Upper lobe of left lung (tissue), 6 donors: ENCODE measurements around the gene TMEM235. TPM values are rescaled to one million over a fixed set of nuclear protein-coding genes. Genes with fewer than 3 reads are reported as not detected.

Source experiments
- ATAC-seq, 2 donors: fragments of 200-7000 bp; cut with Tn5 transposase; one replicate each; pipeline ENCODE4 v1.9.1; 2022; ENCODE audit warnings: mild to moderate bottlenecking in 2 of 2, moderate library complexity in 2 of 2; ENCODE audit not compliant: low FRiP score in 2 of 2
- DNase-seq, 2 donors: peaks; one replicate each; pipeline ENCODE4 v3.0.0-alpha.2; 2019 to 2020
- H3K27ac ChIP-seq, 4 donors: fragments of 200-600 bp; sonication (generic); one replicate each; pipeline ENCODE4 v1.5.1; 2016 to 2019
- H3K27me3 ChIP-seq, 4 donors: fragments of 200-600 bp; sonication (generic); one replicate each; pipeline ENCODE4 v1.5.1; 2017 to 2019
- H3K36me3 ChIP-seq, 4 donors: fragments of 200-600 bp; sonication (generic); one replicate each; pipeline ENCODE4 v1.5.1; 2016 to 2019
- H3K4me1 ChIP-seq, 4 donors: fragments of 200-600 bp; sonication (generic); one replicate each; pipeline ENCODE4 v1.5.1; 2018 to 2019
- H3K4me3 ChIP-seq, 4 donors: fragments of 200-600 bp; sonication (generic); one replicate each; pipeline ENCODE4 v1.5.1; 2017 to 2019; ENCODE audit warnings: mild to moderate bottlenecking in 2 of 4, moderate library complexity in 1 of 4
- H3K9me3 ChIP-seq, 4 donors: fragments of 200-600 bp; sonication (generic); one replicate each; pipeline ENCODE4 v1.5.1; 2018 to 2019
- EP300 ChIP-seq, 4 donors: sonication (generic); formaldehyde crosslinking; IDR thresholded peaks; one replicate each; pipeline ENCODE4 v1.5.1; 2017; ENCODE audit warnings: antibody characterized with exemption in 4 of 4, control low read depth in 2 of 4
- POLR2A ChIP-seq, 4 donors: fragments of 450-650 bp; IDR thresholded peaks; one replicate each; pipeline ENCODE4 v1.5.1; 2016 to 2017; ENCODE audit warnings: antibody characterized with exemption in 4 of 4, mild to moderate bottlenecking in 2 of 4
- POLR2AphosphoS5 ChIP-seq, 2 donors: sonication (generic); formaldehyde crosslinking; IDR thresholded peaks; one replicate each; pipeline ENCODE4 v1.5.1; 2017; ENCODE audit warnings: antibody characterized with exemption in 2 of 2
- WGBS, 2 donors: methylation state at CpG; one replicate each; pipeline ENCODE4 v1.1.5; 2017 to 2018; 5-methylcytosine and 5-hydroxymethylcytosine counted together
- total RNA-seq, 6 donors: library from RNA; depleted of rRNA in 4 of 6; stranded (reverse); fragments of >200 nt in 4 of 6; gene quantifications; one replicate each; pipeline versions ENCODE4 v1.1.0 to v1.2.1, GENCODE V29; 2016 to 2021
- TF ChIP-seq, protein P1 (sequence below), 6 experiments: fragments of 450-650 bp in 4 of 6; fragments of 200-600 bp in 2 of 6; sonication (generic) in 2 of 6; IDR thresholded peaks; one replicate each; pipeline ENCODE4 v1.5.1; 2016 to 2019; ENCODE audit warnings: antibody characterized with exemption in 6 of 6
- donor health status: DM: no; HTN: no; CAD: no; lungs with moderate emphysema.
- donor health status: DM: no; HTN: yes; CAD: no; lungs with severe emphysema.

TMEM235 gene
- total RNA-seq, 6 donors from 2014 or later: not detected

DNA sequence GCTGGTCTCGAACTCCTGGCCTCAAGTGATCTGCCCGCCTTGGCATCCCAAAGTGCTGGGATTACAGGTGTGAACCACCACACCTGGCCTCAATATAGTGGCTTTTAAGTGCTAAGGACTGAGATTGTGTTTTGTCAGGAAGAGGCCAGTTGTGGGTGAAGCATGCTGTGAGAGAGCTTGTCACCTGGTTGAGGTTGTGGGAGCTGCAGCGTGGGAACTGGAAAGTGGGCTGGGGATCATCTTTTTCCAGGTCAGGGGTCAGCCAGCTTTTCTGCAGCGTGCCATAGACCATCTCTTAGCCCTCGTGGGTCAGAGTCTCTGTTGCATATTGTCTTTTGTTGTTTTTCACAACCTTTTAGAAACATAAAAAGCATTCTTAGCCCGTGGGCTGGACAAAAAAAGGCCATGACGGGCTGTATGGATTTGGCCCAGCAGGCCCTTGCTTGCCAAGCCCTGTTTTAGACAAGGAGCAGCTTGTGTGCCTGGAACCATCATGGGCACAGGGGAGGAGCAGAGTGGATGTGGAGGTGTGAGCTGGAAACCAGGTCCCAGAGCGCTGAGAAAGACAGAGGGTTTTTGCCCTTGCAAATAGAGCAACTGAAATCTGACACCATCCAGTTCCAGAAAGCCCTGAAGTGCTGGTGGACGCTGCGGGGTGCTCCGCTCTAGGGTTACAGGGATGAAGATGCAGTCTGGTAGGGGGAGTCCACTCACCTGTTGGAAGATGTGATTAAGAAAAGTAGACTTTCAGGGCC, 11.9 kb upstream of the TMEM235 start:
- no peaks in the 10 kb centered on the region for H3K9me3 ChIP-seq
- WGBS, 2 donors: 84 to 95% methylated on average over 11 of the region's 11 CpGs
- ATAC-seq: no peak
- no peaks in the 10 kb centered on the region for H3K27me3 ChIP-seq
- TF ChIP-seq POLR2AphosphoS5 (IDR thresholded peaks at IDR 0.05): no peak
- TF ChIP-seq EP300 (IDR thresholded peaks at IDR 0.05): no peak
- TF ChIP-seq, protein P1, sequence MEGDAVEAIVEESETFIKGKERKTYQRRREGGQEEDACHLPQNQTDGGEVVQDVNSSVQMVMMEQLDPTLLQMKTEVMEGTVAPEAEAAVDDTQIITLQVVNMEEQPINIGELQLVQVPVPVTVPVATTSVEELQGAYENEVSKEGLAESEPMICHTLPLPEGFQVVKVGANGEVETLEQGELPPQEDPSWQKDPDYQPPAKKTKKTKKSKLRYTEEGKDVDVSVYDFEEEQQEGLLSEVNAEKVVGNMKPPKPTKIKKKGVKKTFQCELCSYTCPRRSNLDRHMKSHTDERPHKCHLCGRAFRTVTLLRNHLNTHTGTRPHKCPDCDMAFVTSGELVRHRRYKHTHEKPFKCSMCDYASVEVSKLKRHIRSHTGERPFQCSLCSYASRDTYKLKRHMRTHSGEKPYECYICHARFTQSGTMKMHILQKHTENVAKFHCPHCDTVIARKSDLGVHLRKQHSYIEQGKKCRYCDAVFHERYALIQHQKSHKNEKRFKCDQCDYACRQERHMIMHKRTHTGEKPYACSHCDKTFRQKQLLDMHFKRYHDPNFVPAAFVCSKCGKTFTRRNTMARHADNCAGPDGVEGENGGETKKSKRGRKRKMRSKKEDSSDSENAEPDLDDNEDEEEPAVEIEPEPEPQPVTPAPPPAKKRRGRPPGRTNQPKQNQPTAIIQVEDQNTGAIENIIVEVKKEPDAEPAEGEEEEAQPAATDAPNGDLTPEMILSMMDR (IDR thresholded peaks at IDR 0.05): no peak
- TF ChIP-seq POLR2A (IDR thresholded peaks at IDR 0.05): no peak
- H3K27ac ChIP-seq: no peak overlapping the region
- no peak overlapping the region for H3K4me3 ChIP-seq
- no peaks in the 10 kb centered on the region for H3K36me3 ChIP-seq
- H3K4me1 ChIP-seq: peaks cover 2 to 8% (median 4%) of the 10 kb centered on the region in 4 donors
- DNase-seq: no peak

DNA sequence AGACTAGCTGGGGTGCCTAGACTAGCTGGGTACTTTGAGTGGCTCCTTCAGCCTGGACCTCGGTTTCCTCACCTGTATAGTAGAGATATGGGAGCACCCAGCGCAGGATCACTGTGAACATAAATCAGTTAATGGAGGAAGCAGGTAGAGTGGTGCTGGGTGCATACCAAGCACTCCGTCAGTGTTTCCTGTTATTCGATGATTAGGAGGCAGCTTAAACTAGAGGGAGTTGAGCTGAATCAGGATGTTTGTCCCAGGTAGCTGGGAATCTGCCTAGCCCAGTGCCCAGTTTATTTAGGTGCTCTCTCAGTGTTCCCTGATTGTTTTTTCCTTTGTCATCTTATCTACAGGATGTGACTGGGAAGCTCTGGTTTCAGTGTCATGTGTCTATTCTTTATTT, 8.4 kb upstream of the TMEM235 start:
- Histone ChIP-seq H3K27ac (peak overlapping the region; percentile 48 to 84 (median 62)), H3K36me3 (no peaks in the 10 kb centered on the region), H3K9me3 (no peaks in the 10 kb centered on the region), H3K4me1 (peaks cover 7 to 13% (median 8%) of the 10 kb centered on the region in 4 donors), H3K27me3 (no peaks in the 10 kb centered on the region), H3K4me3 (no peak overlapping the region)
- no peak for DNase-seq
- 61 to 66% methylated on average over 4 of the region's 4 CpGs for WGBS, 2 donors
- no peak for ATAC-seq
- TF ChIP-seq POLR2AphosphoS5 (IDR thresholded peaks at IDR 0.05): no peak
- TF ChIP-seq EP300 (IDR thresholded peaks at IDR 0.05): peak in 1 of 4 donors; percentile 41
- TF ChIP-seq, protein P1 (IDR thresholded peaks at IDR 0.05): no peak
- TF ChIP-seq POLR2A (IDR thresholded peaks at IDR 0.05): no peak

DNA sequence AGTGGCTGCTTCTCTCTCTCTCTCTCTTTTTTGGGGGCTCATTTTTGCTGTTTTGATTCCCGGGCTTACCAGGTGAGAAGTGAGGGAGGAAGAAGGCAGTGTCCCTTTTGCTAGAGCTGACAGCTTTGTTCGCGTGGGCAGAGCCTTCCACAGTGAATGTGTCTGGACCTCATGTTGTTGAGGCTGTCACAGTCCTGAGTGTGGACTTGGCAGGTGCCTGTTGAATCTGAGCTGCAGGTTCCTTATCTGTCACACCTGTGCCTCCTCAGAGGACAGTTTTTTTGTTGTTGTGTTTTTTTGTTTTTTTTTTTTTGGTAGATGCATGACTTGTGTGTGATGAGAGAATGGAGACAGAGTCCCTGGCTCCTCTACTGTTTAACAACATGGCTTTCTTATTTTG, 7.7 kb upstream of the TMEM235 start:
- TF ChIP-seq POLR2A (IDR thresholded peaks at IDR 0.05) (no peak), POLR2AphosphoS5 (IDR thresholded peaks at IDR 0.05) (no peak), EP300 (IDR thresholded peaks at IDR 0.05) (no peak)
- TF ChIP-seq, protein P1 (IDR thresholded peaks at IDR 0.05): no peak
- H3K9me3 ChIP-seq: no peaks in the 10 kb centered on the region
- H3K27me3 ChIP-seq: no peaks in the 10 kb centered on the region
- WGBS, 2 donors: 71 to 88% methylated on average over 3 of the region's 3 CpGs
- no peak for DNase-seq
- no peak overlapping the region for H3K4me3 ChIP-seq
- no peaks in the 10 kb centered on the region for H3K36me3 ChIP-seq
- ATAC-seq: no peak
- H3K4me1 ChIP-seq: peaks cover 7 to 13% (median 8%) of the 10 kb centered on the region in 4 donors
- H3K27ac ChIP-seq: peak overlapping the region; percentile 14 to 84 (median 62)

DNA sequence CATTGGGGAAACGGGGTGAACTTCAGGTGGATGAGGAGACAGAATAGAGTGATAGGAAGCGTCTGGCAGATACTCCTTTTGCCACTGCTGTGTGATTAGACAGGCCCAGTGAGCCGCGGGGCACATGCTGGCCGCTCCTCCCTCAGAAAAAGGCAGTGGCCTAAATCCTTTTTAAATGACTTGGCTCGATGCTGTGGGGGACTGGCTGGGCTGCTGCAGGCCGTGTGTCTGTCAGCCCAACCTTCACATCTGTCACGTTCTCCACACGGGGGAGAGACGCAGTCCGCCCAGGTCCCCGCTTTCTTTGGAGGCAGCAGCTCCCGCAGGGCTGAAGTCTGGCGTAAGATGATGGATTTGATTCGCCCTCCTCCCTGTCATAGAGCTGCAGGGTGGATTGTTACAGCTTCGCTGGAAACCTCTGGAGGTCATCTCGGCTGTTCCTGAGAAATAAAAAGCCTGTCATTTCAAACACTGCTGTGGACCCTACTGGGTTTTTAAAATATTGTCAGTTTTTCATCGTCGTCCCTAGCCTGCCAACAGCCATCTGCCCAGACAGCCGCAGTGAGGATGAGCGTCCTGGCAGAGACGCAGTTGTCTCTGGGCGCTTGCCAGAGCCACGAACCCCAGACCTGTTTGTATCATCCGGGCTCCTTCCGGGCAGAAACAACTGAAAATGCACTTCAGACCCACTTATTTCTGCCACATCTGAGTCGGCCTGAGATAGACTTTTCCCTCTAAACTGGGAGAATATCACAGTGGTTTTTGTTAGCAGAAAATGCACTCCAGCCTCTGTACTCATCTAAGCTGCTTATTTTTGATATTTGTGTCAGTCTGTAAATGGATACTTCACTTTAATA, 7.0 kb upstream of the TMEM235 start:
- peak overlapping the region in 3 of 4 donors; percentile 36 to 84 (median 64) for H3K27ac ChIP-seq

More for the DNA sequence above, 7.0 kb upstream of the TMEM235 start:
- H3K9me3 ChIP-seq: no peaks in the 10 kb centered on the region
- no peaks in the 10 kb centered on the region for H3K36me3 ChIP-seq
- no peak for DNase-seq
- ATAC-seq: no peak
- TF ChIP-seq EP300 (IDR thresholded peaks at IDR 0.05): no peak
- no peak for TF ChIP-seq POLR2A (IDR thresholded peaks at IDR 0.05)
- TF ChIP-seq POLR2AphosphoS5 (IDR thresholded peaks at IDR 0.05): no peak
- TF ChIP-seq, protein P1 (IDR thresholded peaks at IDR 0.05): no peak
- no peaks in the 10 kb centered on the region for H3K27me3 ChIP-seq
- peaks cover 7 to 13% (median 8%) of the 10 kb centered on the region in 4 donors for H3K4me1 ChIP-seq
- no peak overlapping the region for H3K4me3 ChIP-seq
- WGBS, 2 donors: 69 to 83% methylated on average over 27 of the region's 27 CpGs
